ENCODE data around the gene ATG13. TPM values are rescaled to one million over a fixed set of nuclear protein-coding genes. Genes with fewer than 3 reads are reported as not detected.

ATG13 gene
- total and polyA plus RNA-seq, 2 of the 8 experiments (the other 6 are each of a cell fraction or from before 2014, with no cell fraction given) = 65.0 to 77.4 TPM

GRCh38 chr11:46700241-46701077 is 83.1 kb downstream of the ATG13 start, which contains the start of the genes ARHGAP1 and ZNF408 (continued):
- TF ChIP-seq SIN3A (conservative IDR thresholded peaks at IDR 0.05 in 1 of 2, IDR thresholded peaks at IDR 0.05 in 1 of 2; ENCODE audit: low read depth in 1 of 2, low read length in 2 of 2) (peak; percentile 20 to 83; a peak in 2 of 4 replicates), TEAD4 (IDR thresholded peaks at IDR 0.05; ENCODE audit: low read depth, low read length) (peak; percentile 31; the same call in 1 of the 2 replicates), GTF2F1 (IDR thresholded peaks at IDR 0.05; ENCODE audit: borderline replicate concordance, low read depth, low read length) (no peak), JUND (IDR thresholded peaks at IDR 0.05; ENCODE audit: low read length) (no peak), SIRT6 (IDR thresholded peaks at IDR 0.05; ENCODE audit: low read length) (no peak), CBX8 (IDR thresholded peaks at IDR 0.05; ENCODE audit: borderline replicate concordance, low read depth, low read length) (no peak), KDM4A (IDR thresholded peaks at IDR 0.05; ENCODE audit: low read depth, low read length, severe bottlenecking) (peak; percentile 97), TCF12 (IDR thresholded peaks at IDR 0.05; ENCODE audit: low read depth, low read length) (no peak), JUN (IDR thresholded peaks at IDR 0.05; ENCODE audit: low read depth, low read length) (no peak), HDAC2 (IDR thresholded peaks at IDR 0.05; ENCODE audit: borderline replicate concordance in 1 of 2, low read depth in 2 of 2, low read length in 2 of 2) (peak in 1 of 2 experiments; percentile 89; a peak in 2 of 4 replicates), SRF (IDR thresholded peaks at IDR 0.05; ENCODE audit: low read depth, low read length) (peak; percentile 96), HDAC6 (IDR thresholded peaks at IDR 0.05; ENCODE audit: low read depth, low read length) (no peak), ATF2 (IDR thresholded peaks at IDR 0.05; ENCODE audit: low read length) (0 out of 2 replicates have a peak, but pooled peaks have one; percentile 56), POLR2AphosphoS5 (IDR thresholded peaks at IDR 0.05; ENCODE audit: low read depth, low read length) (peak; percentile 40; the same call in 1 of the 2 replicates), TAF7 (optimal IDR thresholded peaks at IDR 0.05; ENCODE audit: borderline replicate concordance, low read depth, low read length) (peak; percentile 91), YY1 (IDR thresholded peaks at IDR 0.05; ENCODE audit: low read depth, low read length) (peak; percentile 73; the same call in 1 of the 2 replicates), ATF3 (IDR thresholded peaks at IDR 0.05; ENCODE audit: insufficient read depth, low read depth, low read length) (no peak), BACH1 (IDR thresholded peaks at IDR 0.05; ENCODE audit: low read length) (no peak), BCL11A (IDR thresholded peaks at IDR 0.05; ENCODE audit: low read depth in 2 of 2, low read length in 2 of 2) (no peak), GABPA (IDR thresholded peaks at IDR 0.05; ENCODE audit: borderline replicate concordance, insufficient read depth, low read length) (peak; percentile 95), CHD1 (IDR thresholded peaks at IDR 0.05; ENCODE audit: low read depth, low read length) (no peak)

Data from H1 (cell line).